Trophoblast cell (in vitro differentiated cells and primary cell): ENCODE results near the gene SIDT1.

ENCODE experiments used
- DNase-seq, 2 donors: peaks; one replicate each; pipeline ENCODE4 v3.0.0-alpha.2; 2016
- H2AFZ ChIP-seq: 2 replicates; pipeline ENCODE4 v1.6.1; 2013; ENCODE audit warnings: low read length, moderate library complexity, mild to moderate bottlenecking; ENCODE audit not compliant: insufficient read depth, poor library complexity
- H2AK5ac ChIP-seq: 2 replicates; pipeline ENCODE4 v1.6.1; 2013; ENCODE audit warnings: mild to moderate bottlenecking, low read length
- H2BK120ac ChIP-seq: 2 replicates; pipeline ENCODE4 v1.6.1; 2013; ENCODE audit warnings: low read length, mild to moderate bottlenecking, moderate library complexity; ENCODE audit not compliant: insufficient read depth, poor library complexity
- H2BK12ac ChIP-seq: 2 replicates; pipeline ENCODE4 v1.6.1; 2013; ENCODE audit warnings: mild to moderate bottlenecking, low read length, moderate library complexity
- H2BK5ac ChIP-seq: 2 replicates; pipeline ENCODE4 v1.6.1; 2013; ENCODE audit warnings: low read length, low read depth, moderate library complexity, mild to moderate bottlenecking; ENCODE audit not compliant: poor library complexity
- H3K14ac ChIP-seq: 2 replicates; pipeline ENCODE4 v1.6.1; 2013; ENCODE audit warnings: mild to moderate bottlenecking, low read length
- H3K18ac ChIP-seq: 2 replicates; pipeline ENCODE4 v1.6.1; 2013; ENCODE audit warnings: mild to moderate bottlenecking, low read length
- H3K23ac ChIP-seq: 2 replicates; pipeline ENCODE4 v1.6.1; 2013; ENCODE audit warnings: low read length
- H3K27ac ChIP-seq: 2 replicates; pipeline ENCODE4 v1.5.1; 2013; ENCODE audit warnings: low read depth, mild to moderate bottlenecking, inconsistent platforms, low read length, moderate library complexity
- H3K27me3 ChIP-seq: 2 replicates; pipeline ENCODE4 v1.6.1; 2013; ENCODE audit warnings: inconsistent platforms, mild to moderate bottlenecking, low read length, moderate library complexity; ENCODE audit not compliant: insufficient read depth
- H3K36me3 ChIP-seq, 2 experiments: 1 replicate in 1 of 2; 2 replicates in 1 of 2; pipeline ENCODE4 v1.6.1; 2013; ENCODE audit warnings: low read length in 2 of 2, mild to moderate bottlenecking in 2 of 2, moderate library complexity in 1 of 2; ENCODE audit not compliant: insufficient read depth in 2 of 2, control insufficient read depth in 1 of 2
- H3K4ac ChIP-seq: 2 replicates; pipeline ENCODE4 v1.6.1; 2013; ENCODE audit warnings: low read depth, mild to moderate bottlenecking, low read length, moderate library complexity
- H3K4me1 ChIP-seq, 2 experiments: 1 replicate in 1 of 2; 2 replicates in 1 of 2; pipeline ENCODE4 v1.6.1; 2013; ENCODE audit warnings: low read length in 2 of 2, mild to moderate bottlenecking in 2 of 2, moderate library complexity in 1 of 2; ENCODE audit not compliant: insufficient read depth in 2 of 2, control insufficient read depth in 1 of 2
- H3K4me2 ChIP-seq: 2 replicates; pipeline ENCODE4 v1.6.1; 2013; ENCODE audit warnings: inconsistent platforms, mild to moderate bottlenecking, low read length, moderate library complexity
- H3K4me3 ChIP-seq: 2 replicates; pipeline ENCODE4 v1.5.1; 2013; ENCODE audit warnings: mild to moderate bottlenecking, low read depth, low read length, inconsistent platforms
- H3K79me1 ChIP-seq: one replicate; pipeline ENCODE4 v1.6.1; 2013; ENCODE audit warnings: low read length
- H3K79me2 ChIP-seq: 2 replicates; pipeline ENCODE4 v1.6.1; 2013; ENCODE audit warnings: low read length, mild to moderate bottlenecking; ENCODE audit not compliant: control insufficient read depth, insufficient read depth, poor library complexity
- H3K9ac ChIP-seq: 2 replicates; pipeline ENCODE4 v1.6.1; 2013; ENCODE audit warnings: mild to moderate bottlenecking, low read length
- H3K9me3 ChIP-seq: 2 replicates; pipeline ENCODE4 v1.6.1; 2013; ENCODE audit warnings: low read depth, mild to moderate bottlenecking, control low read depth, inconsistent platforms, low read length; ENCODE audit not compliant: insufficient read depth
- H4K12ac ChIP-seq: 2 replicates; pipeline ENCODE4 v1.6.1; 2013; ENCODE audit warnings: low read depth, mild to moderate bottlenecking, low read length, moderate library complexity
- H4K8ac ChIP-seq: 2 replicates; pipeline ENCODE4 v1.6.1; 2013; ENCODE audit warnings: low read depth, mild to moderate bottlenecking, low read length, moderate library complexity
- H4K91ac ChIP-seq: one replicate; pipeline ENCODE4 v1.6.1; 2013; ENCODE audit warnings: low read depth, mild to moderate bottlenecking, low read length, moderate library complexity
- WGBS: extraction: QIAGEN DNeasy Blood & Tissue Kit; methylation state at CpG from one replicate; pipeline ENCODE4 v1.1.7; 2013; ENCODE audit warnings: missing lambda C conversion rate; ENCODE audit not compliant: insufficient read length, insufficient coverage; ENCODE audit errors: extremely low coverage; 5-methylcytosine and 5-hydroxymethylcytosine counted together

The SIDT1 gene

GRCh38 chr3:113556946-113557335 is 24.6 kb downstream of the SIDT1 start:
- H3K9ac ChIP-seq = no peak overlapping the region
- no peak overlapping the region for H4K8ac ChIP-seq
- H3K4me3 ChIP-seq = no peak overlapping the region
- no peaks in the 10 kb centered on the region for H3K27me3 ChIP-seq
- H3K14ac ChIP-seq = no peak overlapping the region
- H2BK120ac ChIP-seq = no peak overlapping the region
- H3K36me3 ChIP-seq = no peaks in the 10 kb centered on the region
- no peaks in the 10 kb centered on the region for H3K79me1 ChIP-seq
- no peak overlapping the region for H2BK5ac ChIP-seq
- no peak overlapping the region for H2AFZ ChIP-seq
- H2BK12ac ChIP-seq = no peak overlapping the region
- H3K4me1 ChIP-seq = peaks cover 0 to 5% of the 10 kb centered on the region in 2 experiments
- no peak overlapping the region for H4K91ac ChIP-seq
- H3K18ac ChIP-seq = no peak overlapping the region
- H3K9me3 ChIP-seq = no peaks in the 10 kb centered on the region
- H3K23ac ChIP-seq = no peak overlapping the region
- H3K79me2 ChIP-seq = no peaks in the 10 kb centered on the region
- no peak overlapping the region for H4K12ac ChIP-seq
- H3K4ac ChIP-seq = no peak overlapping the region
- no CpG with 5 or more reads among the region's 7 CpGs for WGBS
- peak in 1 of 2 donors; percentile 25 for DNase-seq
- H3K27ac ChIP-seq = no peak overlapping the region
- no peak overlapping the region for H3K4me2 ChIP-seq
- H2AK5ac ChIP-seq = no peak overlapping the region

GRCh38 chr3:113557374-113557773 is 25.0 kb downstream of the SIDT1 start:
- H2BK5ac ChIP-seq = no peak overlapping the region
- no peak overlapping the region for H2AFZ ChIP-seq
- no peaks in the 10 kb centered on the region for H3K79me2 ChIP-seq
- no peak overlapping the region for H3K14ac ChIP-seq
- H3K4me3 ChIP-seq = no peak overlapping the region
- no peak overlapping the region for H3K9ac ChIP-seq
- no peaks in the 10 kb centered on the region for H3K27me3 ChIP-seq
- no peak overlapping the region for H3K4me2 ChIP-seq
- H4K8ac ChIP-seq = no peak overlapping the region
- H2BK120ac ChIP-seq = no peak overlapping the region
- no peak overlapping the region for H4K91ac ChIP-seq
- H3K4me1 ChIP-seq = peaks cover 0 to 5% of the 10 kb centered on the region in 2 experiments
- DNase-seq = no peak
- no peak overlapping the region for H4K12ac ChIP-seq
- no peak overlapping the region for H2AK5ac ChIP-seq
- no peaks in the 10 kb centered on the region for H3K79me1 ChIP-seq
- no peak overlapping the region for H3K4ac ChIP-seq
- no peak overlapping the region for H3K27ac ChIP-seq
- no peak overlapping the region for H3K23ac ChIP-seq
- H3K18ac ChIP-seq = no peak overlapping the region
- no peak overlapping the region for H2BK12ac ChIP-seq
- no peaks in the 10 kb centered on the region for H3K36me3 ChIP-seq
- no peaks in the 10 kb centered on the region for H3K9me3 ChIP-seq

- Histone ChIP-seq H3K4ac (no peak overlapping the region), H3K79me1 (no peaks in the 10 kb centered on the region), H4K8ac (no peak overlapping the region), H3K4me3 (no peak overlapping the region), H4K12ac (no peak overlapping the region), H3K27ac (no peak overlapping the region), H3K4me1 (peaks cover 0 to 5% of the 10 kb centered on the region in 2 experiments), H2AK5ac (no peak overlapping the region), H2BK12ac (no peak overlapping the region), H3K36me3 (no peaks in the 10 kb centered on the region), H2BK120ac (no peak overlapping the region), H2BK5ac (no peak overlapping the region), H3K9me3 (no peaks in the 10 kb centered on the region), H4K91ac (no peak overlapping the region), H3K27me3 (no peaks in the 10 kb centered on the region), H3K4me2 (no peak overlapping the region), H3K14ac (no peak overlapping the region), H3K79me2 (no peaks in the 10 kb centered on the region), H3K9ac (no peak overlapping the region), H3K23ac (no peak overlapping the region), H2AFZ (no peak overlapping the region), H3K18ac (no peak overlapping the region)
- DNase-seq = no peak
These were observed 26.7 kb downstream of the SIDT1 start for GRCh38 chr3:113559009-113559408.

GRCh38 chr3:113560271-113560670 is 27.9 kb downstream of the SIDT1 start:
- H3K9me3 ChIP-seq = no peaks in the 10 kb centered on the region
- H3K4ac ChIP-seq = no peak overlapping the region
- H3K4me2 ChIP-seq = no peak overlapping the region
- no peak overlapping the region for H4K8ac ChIP-seq
- no peak overlapping the region for H2AK5ac ChIP-seq
- H3K36me3 ChIP-seq = no peaks in the 10 kb centered on the region
- H2BK5ac ChIP-seq = no peak overlapping the region
- H3K9ac ChIP-seq = no peak overlapping the region
- H3K23ac ChIP-seq = no peak overlapping the region
- H3K27ac ChIP-seq = no peak overlapping the region
- no peak overlapping the region for H4K12ac ChIP-seq
- no peaks in the 10 kb centered on the region for H3K27me3 ChIP-seq
- no peak overlapping the region for H4K91ac ChIP-seq
- no peak overlapping the region for H3K14ac ChIP-seq
- peaks cover 0 to 5% of the 10 kb centered on the region in 2 experiments for H3K4me1 ChIP-seq
- no peak overlapping the region for H2BK12ac ChIP-seq
- DNase-seq = no peak
- H2AFZ ChIP-seq = no peak overlapping the region
- no CpG with 5 or more reads among the region's 6 CpGs for WGBS
- no peak overlapping the region for H2BK120ac ChIP-seq
- H3K79me2 ChIP-seq = no peaks in the 10 kb centered on the region
- H3K18ac ChIP-seq = no peak overlapping the region
- no peak overlapping the region for H3K4me3 ChIP-seq
- H3K79me1 ChIP-seq = no peaks in the 10 kb centered on the region
